Gastroesophageal sphincter (tissue), 4 donors: ENCODE results near the gene ISG20. TPM values are rescaled to one million over a fixed set of nuclear protein-coding genes. Genes with fewer than 3 reads are reported as not detected.

Source experiments
- ATAC-seq: fragments of 150-250 bp; one replicate; pipeline ENCODE4 v1.9.1; 2016; ENCODE audit warnings: mild to moderate bottlenecking, moderate library complexity
- H3K27ac ChIP-seq, 4 donors: fragments of 200-600 bp; sonication (generic) in 3 of 4; 1 replicate in 3 of 4; 2 replicates in 1 of 4; pipeline ENCODE4 v1.5.1; 2016 to 2019
- H3K27me3 ChIP-seq: fragments of 200-600 bp; sonication (generic); one replicate; pipeline ENCODE4 v1.5.1; 2019
- H3K36me3 ChIP-seq, 2 donors: fragments of 200-600 bp; sonication (generic); one replicate each; pipeline ENCODE4 v1.5.1; 2019; ENCODE audit warnings: control low read depth in 1 of 2
- H3K4me1 ChIP-seq, 3 donors: fragments of 200-600 bp; sonication (generic); 1 replicate in 2 of 3; 2 replicates in 1 of 3; pipeline ENCODE4 v1.5.1; 2016 to 2019; ENCODE audit warnings: control low read depth in 2 of 3
- H3K4me3 ChIP-seq, 2 donors: fragments of 200-600 bp; sonication (generic); one replicate each; pipeline ENCODE4 v1.5.1; 2019; ENCODE audit warnings: mild to moderate bottlenecking in 1 of 2, moderate library complexity in 1 of 2
- H3K9me3 ChIP-seq, 3 donors: fragments of 200-600 bp; sonication (generic); one replicate each; pipeline ENCODE4 v1.5.1; 2017 to 2019; ENCODE audit warnings: control low read depth in 2 of 3
- CTCF ChIP-seq, 4 experiments: fragments of 200-600 bp in 2 of 4; fragments of 450-650 bp in 2 of 4; sonication (generic) in 1 of 4; IDR thresholded peaks; one replicate each; pipeline ENCODE4 v1.5.1; 2017 to 2019; ENCODE audit warnings: antibody characterized with exemption in 4 of 4, mild to moderate bottlenecking in 2 of 4, moderate library complexity in 2 of 4
- EP300 ChIP-seq: sonication (generic); formaldehyde crosslinking; IDR thresholded peaks from one replicate; pipeline ENCODE4 v1.6.1; 2017; ENCODE audit warnings: antibody characterized with exemption, mild to moderate bottlenecking
- POLR2A ChIP-seq, 2 donors: fragments of 450-650 bp; IDR thresholded peaks; one replicate each; pipeline ENCODE4 v1.6.1; 2017; ENCODE audit warnings: antibody characterized with exemption in 2 of 2, mild to moderate bottlenecking in 2 of 2, moderate library complexity in 1 of 2
- POLR2AphosphoS5 ChIP-seq: sonication (generic); formaldehyde crosslinking; IDR thresholded peaks from one replicate; pipeline ENCODE4 v1.6.1; 2017; ENCODE audit warnings: antibody characterized with exemption
- WGBS, 2 donors: methylation state at CpG; one replicate each; pipeline ENCODE4 v1.1.5; 2018; ENCODE audit warnings: low coverage in 1 of 2; 5-methylcytosine and 5-hydroxymethylcytosine counted together
- total RNA-seq, 4 donors: library from RNA; depleted of rRNA; stranded (reverse); fragments of >200 nt; gene quantifications; one replicate each; pipeline ENCODE4 v1.1.0, GENCODE V29; 2016

The ISG20 gene
- total RNA-seq, 4 donors from 2014 or later: 2.5 to 8.7 (median 5.9) TPM

DNA sequence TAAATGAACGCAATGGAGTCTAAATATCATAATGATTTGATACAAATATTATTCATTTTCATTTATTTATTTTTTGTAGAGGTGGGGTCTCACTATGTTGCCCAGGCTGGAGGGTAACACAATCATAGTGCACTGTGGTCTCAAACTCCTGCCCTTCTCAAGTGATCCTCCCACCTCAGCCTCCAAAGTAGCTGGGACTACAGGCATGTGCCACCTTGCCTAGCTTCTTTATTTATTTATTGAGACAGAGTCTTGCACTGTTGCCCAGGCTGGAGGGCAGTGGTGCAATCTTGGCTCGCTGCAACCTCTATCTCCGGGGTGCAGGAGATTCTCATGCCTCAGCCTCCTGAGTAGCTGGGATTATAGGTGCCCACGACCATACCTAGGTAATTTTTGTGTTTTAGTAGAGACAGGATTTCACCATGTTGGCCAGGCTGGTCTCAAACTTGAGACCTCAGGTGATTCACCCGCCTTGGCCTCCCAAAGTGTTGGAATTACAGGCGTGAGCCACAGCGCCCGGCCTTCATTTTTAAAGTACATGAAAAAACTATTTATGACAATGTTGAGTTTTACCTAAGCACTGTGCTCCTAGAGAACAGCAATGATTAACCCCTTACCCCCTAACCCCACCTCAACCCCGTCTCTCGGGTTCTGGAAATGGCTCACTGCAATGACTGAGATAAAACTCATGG lies 21.6 kb upstream of the ISG20 start:
- 83 to 91% methylated on average over 7 to 10 of the region's 10 CpGs for WGBS, 2 donors
- no peak overlapping the region for H3K4me3 ChIP-seq
- H3K4me1 ChIP-seq: peaks cover 0 to 15% (median 8%) of the 10 kb centered on the region in 3 donors
- TF ChIP-seq POLR2A (IDR thresholded peaks at IDR 0.05) (no peak), EP300 (no peak), CTCF (IDR thresholded peaks at IDR 0.05) (no peak), POLR2AphosphoS5 (no peak)
- no peak overlapping the region for H3K27ac ChIP-seq
- no peaks in the 10 kb centered on the region for H3K36me3 ChIP-seq
- ATAC-seq: no peak
- H3K27me3 ChIP-seq: peaks cover 30% of the 10 kb centered on the region
- H3K9me3 ChIP-seq: no peaks in the 10 kb centered on the region

- Histone ChIP-seq H3K4me3 (no peak overlapping the region), H3K27me3 (peaks cover 24% of the 10 kb centered on the region), H3K4me1 (peaks cover 0 to 21% (median 15%) of the 10 kb centered on the region in 3 donors), H3K36me3 (no peaks in the 10 kb centered on the region), H3K9me3 (no peaks in the 10 kb centered on the region), H3K27ac (no peak overlapping the region)
- TF ChIP-seq EP300 (no peak), POLR2A (IDR thresholded peaks at IDR 0.05) (no peak), CTCF (IDR thresholded peaks at IDR 0.05) (no peak), POLR2AphosphoS5 (no peak)
- no peak for ATAC-seq
- 80 to 88% methylated on average over 1 of the region's 1 CpG for WGBS, 2 donors
Observed at GRCh38 chr15:88617790-88618189, 21.0 kb upstream of the ISG20 start.

DNA sequence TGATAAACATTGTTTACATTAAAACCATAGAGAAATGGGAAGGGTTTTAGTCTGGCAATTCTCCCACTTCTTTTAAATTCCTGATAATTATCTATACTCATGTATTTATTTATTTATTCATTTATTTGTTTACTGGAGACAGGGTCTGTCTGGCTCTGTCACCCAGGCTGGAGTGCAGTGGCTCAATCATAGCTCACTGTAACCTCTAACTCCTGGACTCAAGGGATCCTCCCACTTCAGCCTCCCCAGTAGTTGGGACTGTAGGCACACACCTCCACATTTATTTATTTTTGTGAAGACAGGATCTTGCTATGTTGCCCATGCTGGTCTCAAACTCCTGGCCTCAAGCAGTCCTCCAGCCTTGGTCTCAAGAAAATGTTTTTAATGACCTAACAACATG lies 20.1 kb upstream of the ISG20 start:
- Histone ChIP-seq H3K4me3 (no peak overlapping the region), H3K9me3 (no peaks in the 10 kb centered on the region), H3K27me3 (peaks cover 17% of the 10 kb centered on the region), H3K36me3 (no peaks in the 10 kb centered on the region), H3K27ac (no peak overlapping the region), H3K4me1 (peaks cover 0 to 28% (median 21%) of the 10 kb centered on the region in 3 donors)
- TF ChIP-seq POLR2AphosphoS5: no peak
- no peak for TF ChIP-seq EP300
- no peak for TF ChIP-seq CTCF (IDR thresholded peaks at IDR 0.05)
- no peak for ATAC-seq

GRCh38 chr15:88619796-88620195 lies 19.0 kb upstream of the ISG20 start:
- Histone ChIP-seq H3K4me1 (peaks cover 0 to 36% (median 27%) of the 10 kb centered on the region in 3 donors), H3K9me3 (no peaks in the 10 kb centered on the region), H3K27me3 (peaks cover 9% of the 10 kb centered on the region), H3K4me3 (no peak overlapping the region), H3K27ac (no peak overlapping the region), H3K36me3 (no peaks in the 10 kb centered on the region)
- no peak for ATAC-seq
- no peak for TF ChIP-seq EP300
- no peak for TF ChIP-seq CTCF (IDR thresholded peaks at IDR 0.05)
- TF ChIP-seq POLR2AphosphoS5: no peak
- no peak for TF ChIP-seq POLR2A (IDR thresholded peaks at IDR 0.05)
- WGBS, 2 donors: 67 to 70% methylated on average over 1 to 2 of the region's 2 CpGs
